Measurements from ENCODE around the gene GCGR. TPM values are rescaled to one million over a fixed set of nuclear protein-coding genes. Genes with fewer than 3 reads are reported as not detected.

The GCGR gene
- total and polyA plus RNA-seq, 2 donors (not counting 1 experiment from before 2014, with no cell fraction given) = not detected

- H3K4me3 ChIP-seq (replicated peaks in 1 of 4; ENCODE audit: control extremely low read depth in 1 of 4, insufficient read depth in 1 of 4, low read depth in 3 of 4, low read length in 4 of 4) = no peak overlapping the region
- no peaks in the 10 kb centered on the region for H3K36me3 ChIP-seq (ENCODE audit: control insufficient read depth, insufficient read depth, low read length)
- no peak overlapping the region for H3K27ac ChIP-seq (ENCODE audit: insufficient read depth, low read length)
- no peaks in the 10 kb centered on the region for H3K79me2 ChIP-seq (ENCODE audit: control insufficient read depth, insufficient read depth, low read length)
- no peaks in the 10 kb centered on the region for H3K4me1 ChIP-seq (ENCODE audit: control insufficient read depth, extremely low read depth, insufficient read depth, low read length)
- H3K9me3 ChIP-seq (ENCODE audit: control insufficient read depth, insufficient read depth, low read depth, low read length) = no peaks in the 10 kb centered on the region
- H2AFZ ChIP-seq (ENCODE audit: low read length) = no peak overlapping the region
- H4K20me1 ChIP-seq (ENCODE audit: control insufficient read depth, extremely low read depth, insufficient read depth, low read length) = no peaks in the 10 kb centered on the region
- DNase-seq (ENCODE audit: low read depth in 2 of 2) = no peak
- TF ChIP-seq EZH2 (IDR thresholded peaks at IDR 0.05; ENCODE audit: low read length, missing control alignments) = no peak
- no peak for TF ChIP-seq CTCF (conservative IDR thresholded peaks at IDR 0.05 in 1 of 2, IDR thresholded peaks at IDR 0.05 in 1 of 2; ENCODE audit: low read depth in 1 of 2, low read length in 2 of 2)
- no peak overlapping the region for H3K4me2 ChIP-seq (ENCODE audit: extremely low read depth, insufficient read depth, low read length)
- H3K27me3 ChIP-seq (ENCODE audit: control insufficient read depth, insufficient read depth, low read length) = peaks cover 4% of the 10 kb centered on the region
- H3K9ac ChIP-seq (ENCODE audit: insufficient read depth, low read length) = no peak overlapping the region
Observed at GRCh38 chr17:81814748-81815645, 11.0 kb downstream of the GCGR start.

- H3K4me2 ChIP-seq (ENCODE audit: extremely low read depth, insufficient read depth, low read length) = no peak overlapping the region
- no peak overlapping the region for H3K27ac ChIP-seq (ENCODE audit: insufficient read depth, low read length)
- no peaks in the 10 kb centered on the region for H3K4me1 ChIP-seq (ENCODE audit: control insufficient read depth, extremely low read depth, insufficient read depth, low read length)
- no peak overlapping the region for H3K9ac ChIP-seq (ENCODE audit: insufficient read depth, low read length)
- H3K27me3 ChIP-seq (ENCODE audit: control insufficient read depth, insufficient read depth, low read length) = peaks cover 4% of the 10 kb centered on the region
- no peaks in the 10 kb centered on the region for H4K20me1 ChIP-seq (ENCODE audit: control insufficient read depth, extremely low read depth, insufficient read depth, low read length)
- no peak for DNase-seq (ENCODE audit: low read depth in 2 of 2)
- TF ChIP-seq EZH2 (IDR thresholded peaks at IDR 0.05; ENCODE audit: low read length, missing control alignments) (no peak), CTCF (conservative IDR thresholded peaks at IDR 0.05 in 1 of 2, IDR thresholded peaks at IDR 0.05 in 1 of 2; ENCODE audit: low read depth in 1 of 2, low read length in 2 of 2) (no peak)
- no peak overlapping the region for H2AFZ ChIP-seq (ENCODE audit: low read length)
- H3K9me3 ChIP-seq (ENCODE audit: control insufficient read depth, insufficient read depth, low read depth, low read length) = no peaks in the 10 kb centered on the region
- no peak overlapping the region for H3K4me3 ChIP-seq (replicated peaks in 1 of 4; ENCODE audit: control extremely low read depth in 1 of 4, insufficient read depth in 1 of 4, low read depth in 3 of 4, low read length in 4 of 4)
- H3K36me3 ChIP-seq (ENCODE audit: control insufficient read depth, insufficient read depth, low read length) = no peaks in the 10 kb centered on the region
- no peaks in the 10 kb centered on the region for H3K79me2 ChIP-seq (ENCODE audit: control insufficient read depth, insufficient read depth, low read length)
Observed at GRCh38 chr17:81815646-81815986, 11.7 kb downstream of the GCGR start.

- Histone ChIP-seq H3K9ac (ENCODE audit: insufficient read depth, low read length) (no peak overlapping the region), H3K4me1 (ENCODE audit: control insufficient read depth, extremely low read depth, insufficient read depth, low read length) (peaks cover 4% of the 10 kb centered on the region), H3K9me3 (ENCODE audit: control insufficient read depth, insufficient read depth, low read depth, low read length) (no peaks in the 10 kb centered on the region), H3K27me3 (ENCODE audit: control insufficient read depth, insufficient read depth, low read length) (peaks cover 4% of the 10 kb centered on the region), H3K79me2 (ENCODE audit: control insufficient read depth, insufficient read depth, low read length) (no peaks in the 10 kb centered on the region), H3K4me2 (ENCODE audit: extremely low read depth, insufficient read depth, low read length) (no peak overlapping the region), H3K27ac (ENCODE audit: insufficient read depth, low read length) (no peak overlapping the region), H4K20me1 (ENCODE audit: control insufficient read depth, extremely low read depth, insufficient read depth, low read length) (no peaks in the 10 kb centered on the region), H3K4me3 (replicated peaks in 1 of 4; ENCODE audit: control extremely low read depth in 1 of 4, insufficient read depth in 1 of 4, low read depth in 3 of 4, low read length in 4 of 4) (no peak overlapping the region), H2AFZ (ENCODE audit: low read length) (no peak overlapping the region), H3K36me3 (ENCODE audit: control insufficient read depth, insufficient read depth, low read length) (no peaks in the 10 kb centered on the region)
- no peak for DNase-seq (ENCODE audit: low read depth in 2 of 2)
- TF ChIP-seq EZH2 (IDR thresholded peaks at IDR 0.05; ENCODE audit: low read length, missing control alignments) (no peak), CTCF (conservative IDR thresholded peaks at IDR 0.05 in 1 of 2, IDR thresholded peaks at IDR 0.05 in 1 of 2; ENCODE audit: low read depth in 1 of 2, low read length in 2 of 2) (no peak)
Observed at GRCh38 chr17:81817758-81818147, 13.8 kb downstream of the GCGR start.
